ENCODE results near the gene PTPN6.

DNA sequence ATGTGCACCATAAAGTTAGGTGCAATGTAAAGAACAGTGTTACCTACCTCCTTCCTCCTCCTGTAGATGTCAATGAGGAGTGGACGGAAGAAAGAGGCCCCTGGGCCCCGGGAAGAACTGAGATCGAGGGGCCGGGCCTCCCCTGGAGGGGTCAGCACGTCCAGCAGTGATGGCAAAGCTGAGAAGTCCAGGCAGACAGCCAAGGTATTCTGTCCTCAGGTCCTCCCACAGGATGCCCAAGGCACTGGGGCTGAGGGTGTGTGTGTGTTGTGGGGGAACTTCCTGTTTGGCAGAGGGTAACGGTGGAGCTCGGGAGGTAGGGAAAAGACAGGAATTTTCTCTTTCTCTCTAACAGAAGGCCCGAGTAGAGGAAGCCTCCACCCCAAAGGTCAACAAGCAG, 17.0 kb upstream of the PTPN6 start:
- TF ChIP-seq POLR2A (IDR thresholded peaks at IDR 0.05): no peak
- TF ChIP-seq, protein P1, sequence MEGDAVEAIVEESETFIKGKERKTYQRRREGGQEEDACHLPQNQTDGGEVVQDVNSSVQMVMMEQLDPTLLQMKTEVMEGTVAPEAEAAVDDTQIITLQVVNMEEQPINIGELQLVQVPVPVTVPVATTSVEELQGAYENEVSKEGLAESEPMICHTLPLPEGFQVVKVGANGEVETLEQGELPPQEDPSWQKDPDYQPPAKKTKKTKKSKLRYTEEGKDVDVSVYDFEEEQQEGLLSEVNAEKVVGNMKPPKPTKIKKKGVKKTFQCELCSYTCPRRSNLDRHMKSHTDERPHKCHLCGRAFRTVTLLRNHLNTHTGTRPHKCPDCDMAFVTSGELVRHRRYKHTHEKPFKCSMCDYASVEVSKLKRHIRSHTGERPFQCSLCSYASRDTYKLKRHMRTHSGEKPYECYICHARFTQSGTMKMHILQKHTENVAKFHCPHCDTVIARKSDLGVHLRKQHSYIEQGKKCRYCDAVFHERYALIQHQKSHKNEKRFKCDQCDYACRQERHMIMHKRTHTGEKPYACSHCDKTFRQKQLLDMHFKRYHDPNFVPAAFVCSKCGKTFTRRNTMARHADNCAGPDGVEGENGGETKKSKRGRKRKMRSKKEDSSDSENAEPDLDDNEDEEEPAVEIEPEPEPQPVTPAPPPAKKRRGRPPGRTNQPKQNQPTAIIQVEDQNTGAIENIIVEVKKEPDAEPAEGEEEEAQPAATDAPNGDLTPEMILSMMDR (IDR thresholded peaks at IDR 0.05): no peak
